ENCODE results near the gene RAB44.

GRCh38 chr6:36733300-36733699 is 35.7 kb downstream of the RAB44 start:
- TF ChIP-seq, protein P1, sequence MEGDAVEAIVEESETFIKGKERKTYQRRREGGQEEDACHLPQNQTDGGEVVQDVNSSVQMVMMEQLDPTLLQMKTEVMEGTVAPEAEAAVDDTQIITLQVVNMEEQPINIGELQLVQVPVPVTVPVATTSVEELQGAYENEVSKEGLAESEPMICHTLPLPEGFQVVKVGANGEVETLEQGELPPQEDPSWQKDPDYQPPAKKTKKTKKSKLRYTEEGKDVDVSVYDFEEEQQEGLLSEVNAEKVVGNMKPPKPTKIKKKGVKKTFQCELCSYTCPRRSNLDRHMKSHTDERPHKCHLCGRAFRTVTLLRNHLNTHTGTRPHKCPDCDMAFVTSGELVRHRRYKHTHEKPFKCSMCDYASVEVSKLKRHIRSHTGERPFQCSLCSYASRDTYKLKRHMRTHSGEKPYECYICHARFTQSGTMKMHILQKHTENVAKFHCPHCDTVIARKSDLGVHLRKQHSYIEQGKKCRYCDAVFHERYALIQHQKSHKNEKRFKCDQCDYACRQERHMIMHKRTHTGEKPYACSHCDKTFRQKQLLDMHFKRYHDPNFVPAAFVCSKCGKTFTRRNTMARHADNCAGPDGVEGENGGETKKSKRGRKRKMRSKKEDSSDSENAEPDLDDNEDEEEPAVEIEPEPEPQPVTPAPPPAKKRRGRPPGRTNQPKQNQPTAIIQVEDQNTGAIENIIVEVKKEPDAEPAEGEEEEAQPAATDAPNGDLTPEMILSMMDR (IDR thresholded peaks at IDR 0.05; ENCODE audit: insufficient read depth, low read depth, low read length): no peak
- no peak for TF ChIP-seq EZH2 (IDR thresholded peaks at IDR 0.05; ENCODE audit: insufficient read depth, low read length)

All from astrocyte (in vitro differentiated cells and primary cell).